HG03521 (cell line): ENCODE data around the gene AP5Z1.

Source experiments
- ATAC-seq: cut with Tn5 transposase; IDR thresholded peaks from one replicate; pipeline ENCODE4 v1.9.1; 2021; ENCODE audit warnings: mild to moderate bottlenecking, moderate library complexity; ENCODE audit not compliant: unreplicated experiment

AP5Z1 gene

DNA sequence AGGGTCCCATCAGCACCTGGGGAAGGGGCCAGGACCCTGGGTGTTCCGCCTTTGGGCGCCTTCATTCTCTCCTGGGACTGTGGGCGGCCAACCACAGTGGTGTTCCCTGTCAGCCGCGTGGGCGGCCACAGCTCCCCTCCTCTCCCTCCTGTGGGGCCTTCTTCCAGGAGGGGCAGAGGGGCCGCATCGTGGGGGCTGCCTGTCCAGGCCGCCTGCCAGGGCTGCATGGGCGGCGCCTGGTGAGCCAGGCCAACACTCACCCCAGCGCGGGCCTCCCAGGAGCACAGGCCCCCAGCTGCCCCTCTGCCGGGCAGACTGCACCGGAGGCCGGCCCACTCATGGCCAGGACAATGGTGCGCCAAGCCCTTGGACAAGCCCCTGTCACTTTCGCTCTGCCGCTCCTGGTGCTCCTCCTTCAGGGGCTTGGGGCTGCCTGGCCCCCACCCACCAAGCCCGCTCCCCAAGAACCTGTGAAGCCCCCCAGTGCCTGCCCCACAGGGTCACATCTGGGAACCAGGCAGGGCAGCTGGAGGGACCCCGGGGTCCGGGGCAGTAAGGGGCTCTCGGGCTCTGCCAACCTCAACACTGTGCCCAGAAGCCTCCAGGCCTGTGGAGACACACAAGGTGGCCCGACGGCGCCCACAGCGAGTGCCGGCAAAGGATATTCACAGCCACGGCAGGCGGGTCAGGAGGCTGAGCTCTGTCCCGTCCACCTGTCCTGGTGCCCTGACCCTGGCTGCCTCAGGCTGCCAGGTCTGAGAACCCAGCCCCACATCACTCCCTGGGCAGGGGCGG lies 42.8 kb downstream of the AP5Z1 start:
- no peak for ATAC-seq

DNA sequence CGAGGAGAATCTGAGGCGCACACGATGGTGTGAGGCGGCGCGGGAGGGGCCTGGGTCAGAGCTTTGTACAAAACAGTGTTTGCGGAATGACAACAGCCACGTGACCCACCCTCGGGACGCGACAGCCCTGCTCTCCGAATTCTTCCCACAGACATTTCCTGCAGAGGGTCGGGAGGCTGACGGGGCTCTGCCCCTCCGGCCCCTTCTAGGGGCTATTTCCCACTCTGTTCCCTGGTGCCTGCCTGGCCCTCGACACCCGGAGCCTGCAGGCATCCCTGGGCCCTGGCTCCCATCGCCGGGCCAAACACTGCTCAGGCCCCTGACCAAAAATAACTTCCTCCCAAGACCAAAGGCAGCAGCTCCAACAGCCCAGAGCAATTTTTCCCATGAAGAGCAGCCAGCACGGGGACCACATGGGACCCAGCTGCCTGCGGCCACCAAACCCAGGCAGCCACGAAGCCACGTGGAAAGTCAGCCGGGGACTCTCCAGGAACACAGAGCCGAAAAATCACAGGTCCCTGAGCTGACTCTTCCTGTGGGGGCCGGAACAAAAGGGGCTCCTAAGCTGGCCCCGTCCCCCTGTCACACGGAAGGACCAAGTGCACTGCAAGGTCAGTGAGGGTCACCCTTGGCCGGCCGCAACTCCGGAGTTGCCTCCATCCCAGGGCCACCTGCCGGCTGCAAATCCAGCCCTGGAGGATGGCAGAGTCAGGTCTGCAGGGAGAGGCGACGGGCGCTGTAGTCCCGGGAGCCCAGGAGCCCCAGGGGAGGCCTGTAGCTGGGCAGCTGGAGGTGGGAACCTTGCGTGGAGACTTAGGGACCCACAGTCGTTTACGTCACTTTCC lies 44.4 kb downstream of the AP5Z1 start:
- ATAC-seq = no peak

DNA sequence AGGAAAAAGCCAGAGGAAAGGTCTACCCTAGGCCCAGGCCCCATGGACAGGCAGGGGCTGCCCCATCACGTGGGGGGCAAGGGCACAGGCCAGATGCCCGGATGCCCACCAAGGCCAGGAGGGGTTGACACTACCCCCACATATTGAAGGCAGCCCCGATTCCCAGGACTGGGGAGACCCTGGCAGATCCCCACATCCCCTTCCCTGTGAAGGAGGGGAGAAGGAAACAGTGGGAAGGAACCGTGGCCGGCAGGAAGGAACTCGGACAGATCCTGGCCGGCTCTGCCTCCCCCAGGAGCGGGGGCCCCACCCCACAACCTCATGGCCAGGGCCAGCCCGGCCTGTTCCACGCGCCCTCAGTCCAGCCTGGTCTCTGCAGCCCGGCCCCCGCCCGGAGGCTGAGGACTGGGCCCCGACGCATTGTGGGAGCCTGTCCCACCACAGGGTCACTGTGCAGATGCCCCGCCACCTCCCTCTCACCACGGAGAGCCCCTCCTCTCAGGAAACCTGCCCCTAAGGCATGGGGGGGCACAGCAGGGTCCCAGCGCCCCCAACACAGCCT lies 45.1 kb downstream of the AP5Z1 start:
- no peak for ATAC-seq

DNA sequence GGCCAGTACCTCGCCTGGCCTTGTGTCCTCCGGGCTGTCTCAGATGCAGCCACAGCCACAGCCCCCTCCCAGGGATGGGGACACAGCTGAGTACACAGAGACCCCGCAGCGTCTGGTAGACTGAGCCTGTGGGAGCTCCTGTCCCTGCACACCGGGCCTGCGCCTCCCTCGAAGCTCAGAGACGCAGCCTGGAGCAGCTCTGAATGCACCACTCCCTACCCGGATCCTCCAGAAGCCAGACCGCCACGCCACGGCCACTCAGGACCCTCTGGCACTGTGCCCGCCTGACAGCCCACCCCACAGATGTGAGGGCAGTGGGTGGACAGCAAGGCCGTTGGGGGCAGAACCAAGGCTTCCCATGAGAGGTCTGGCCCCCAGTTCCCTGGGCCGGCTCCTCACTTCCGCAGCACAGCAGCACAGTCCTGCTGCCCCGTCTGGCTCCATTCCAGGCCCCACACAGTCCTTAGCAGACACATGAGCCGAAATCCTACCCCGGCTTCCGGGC lies 45.6 kb downstream of the AP5Z1 start:
- no peak for ATAC-seq

DNA sequence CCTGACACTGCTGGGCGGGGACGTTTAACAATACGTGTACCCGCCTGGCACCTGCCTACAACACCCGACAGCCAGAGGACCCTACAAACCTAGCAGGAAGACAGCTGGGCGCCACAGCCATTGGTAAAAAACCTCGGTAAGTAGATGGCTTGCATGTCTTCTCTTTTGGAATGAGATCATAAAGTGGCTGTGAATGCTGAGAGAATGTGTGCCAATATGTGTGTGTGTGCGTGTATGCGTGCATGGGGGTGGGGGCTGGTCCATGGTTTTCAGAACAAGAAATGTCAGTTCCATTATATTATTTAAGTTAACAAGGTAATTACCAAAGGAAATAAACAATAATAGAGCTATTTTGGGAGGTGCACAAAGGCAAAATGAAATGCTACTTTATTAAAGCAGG lies 47.3 kb downstream of the AP5Z1 start:
- no peak for ATAC-seq

DNA sequence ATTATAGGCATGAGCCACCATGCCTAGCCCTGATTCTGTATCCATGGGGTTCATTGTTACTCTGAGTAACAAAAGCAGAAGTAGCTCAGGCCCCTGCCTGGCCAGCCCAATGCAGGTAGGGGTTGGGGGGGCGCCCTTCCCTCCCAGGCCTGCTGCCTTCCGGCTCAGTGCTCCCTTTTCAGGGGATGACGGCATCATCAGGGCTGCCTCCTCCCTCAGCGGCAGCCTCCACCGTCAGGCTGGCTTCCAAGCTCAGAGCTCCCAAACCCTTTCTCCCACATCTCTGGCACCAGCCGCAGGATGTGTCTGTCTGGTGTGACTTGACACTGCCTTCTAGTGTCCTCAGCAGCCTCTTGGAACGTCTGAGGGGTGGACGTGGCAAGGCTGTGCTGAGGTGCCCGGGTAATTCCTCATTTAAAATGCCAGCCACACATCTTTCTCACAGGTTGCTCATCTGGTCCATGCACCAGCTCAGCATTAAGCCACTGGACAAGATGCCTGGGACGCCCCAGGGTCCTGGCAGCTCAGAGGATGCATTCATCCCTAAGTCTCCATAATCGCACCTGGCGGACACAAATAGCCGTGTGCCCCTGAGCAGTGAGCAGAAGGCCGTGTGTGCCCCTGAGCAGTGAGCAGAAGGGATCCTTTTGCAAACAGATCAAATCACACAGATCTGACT lies 48.2 kb downstream of the AP5Z1 start:
- ATAC-seq = no peak

DNA sequence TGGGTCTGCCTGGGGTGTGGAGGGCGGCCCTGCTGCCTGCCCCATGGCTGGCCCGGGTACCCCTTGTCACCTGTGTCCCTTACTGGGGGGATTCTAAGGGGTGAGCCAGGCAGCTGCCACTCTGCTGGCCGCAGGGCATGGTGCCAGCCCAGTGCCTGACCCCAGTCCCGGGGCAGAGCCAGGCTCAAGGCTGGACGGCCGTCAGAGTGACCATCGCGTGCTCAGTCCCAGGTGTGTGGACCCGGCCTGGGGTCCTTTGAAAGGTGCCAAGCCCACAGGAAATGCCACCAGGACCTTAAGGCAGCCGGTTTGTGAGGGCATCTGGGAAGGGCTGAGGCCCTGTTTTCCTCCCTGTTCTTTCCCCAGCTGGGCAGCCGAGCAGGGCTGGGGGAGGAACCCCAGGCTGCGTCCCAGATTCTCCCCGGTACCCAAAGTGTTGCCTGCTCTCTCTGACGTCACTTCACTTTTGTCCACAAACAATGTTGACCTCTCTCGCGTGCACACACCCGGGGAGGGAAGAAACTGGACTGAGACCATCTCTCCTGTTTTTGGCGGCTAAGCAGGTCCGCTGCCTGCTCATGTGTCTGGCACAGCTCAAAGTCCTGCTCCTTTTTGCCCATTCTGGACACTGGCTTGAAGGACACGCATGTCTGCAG lies 48.8 kb downstream of the AP5Z1 start:
- ATAC-seq = no peak

DNA sequence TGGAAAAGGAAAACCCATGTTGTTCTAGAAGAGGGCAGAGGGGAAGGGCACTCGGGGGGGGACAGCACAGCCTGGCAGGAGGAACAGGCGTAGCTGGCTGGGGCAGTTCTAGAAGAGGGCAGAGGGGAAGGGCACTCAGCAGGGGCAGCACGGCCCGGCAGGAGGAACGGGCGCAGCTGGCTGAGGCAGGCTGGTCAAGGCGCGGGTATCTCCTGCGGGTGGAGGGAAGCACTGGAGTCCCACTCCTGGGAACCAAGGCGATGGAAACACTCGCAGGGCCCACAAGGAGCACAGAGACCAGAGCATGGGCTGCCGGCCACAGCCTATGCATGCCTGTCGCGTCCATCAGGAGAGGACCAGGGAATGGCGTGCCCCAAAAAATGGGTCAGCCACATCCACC lies 49.7 kb downstream of the AP5Z1 start:
- no peak for ATAC-seq

DNA sequence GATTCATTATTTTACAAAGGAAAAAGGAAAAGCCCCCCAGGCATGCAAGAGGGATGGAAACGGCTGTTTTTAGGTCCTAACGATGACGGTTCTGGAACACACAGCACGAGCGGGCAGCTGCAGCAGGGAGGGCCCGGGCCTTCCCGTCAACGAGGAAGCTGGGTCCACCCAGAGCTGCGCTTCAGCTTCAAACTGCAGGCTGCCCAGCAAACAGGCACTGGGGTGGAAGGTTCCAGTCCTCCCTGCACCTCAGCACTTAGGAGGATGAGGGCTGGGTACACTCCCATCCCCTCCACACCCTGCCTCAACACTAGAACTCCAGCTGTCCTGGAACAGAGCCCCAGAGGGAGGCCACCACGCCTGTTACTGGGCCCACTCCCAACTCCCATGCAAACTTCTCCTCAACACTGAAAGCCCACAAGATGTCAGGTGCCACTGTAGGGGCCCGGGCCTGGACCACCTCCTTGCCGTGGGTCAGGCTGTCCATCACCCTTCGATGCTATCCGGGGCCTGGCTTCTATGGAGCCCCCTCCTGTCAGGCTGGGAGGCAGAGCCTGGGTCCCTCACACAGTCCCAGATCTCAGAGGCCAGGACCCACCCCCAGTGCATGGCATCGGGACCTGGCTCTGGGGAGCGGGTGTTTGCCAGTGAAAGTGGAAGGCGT lies 53.4 kb downstream of the AP5Z1 start:
- no peak for ATAC-seq

DNA sequence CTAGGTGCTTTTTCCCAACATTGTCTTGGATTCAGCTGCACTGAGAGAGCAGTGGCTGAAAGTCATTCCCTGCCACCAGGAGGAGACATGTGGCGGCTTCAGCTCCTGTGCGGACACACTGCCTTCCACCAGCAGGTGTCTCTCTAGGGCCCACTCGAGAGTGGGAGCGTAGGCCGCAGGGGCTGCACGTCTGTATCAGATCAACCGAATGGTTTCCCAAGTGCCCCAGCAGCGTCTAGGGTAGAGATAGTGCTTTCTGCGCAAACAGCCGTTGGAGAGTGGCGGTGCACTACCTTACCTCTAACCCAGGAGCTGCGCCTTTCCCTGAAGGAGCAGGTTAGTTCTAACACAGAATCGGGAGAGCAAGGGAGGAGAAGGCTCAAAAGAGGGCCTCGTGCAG lies 54.8 kb downstream of the AP5Z1 start:
- no peak for ATAC-seq

DNA sequence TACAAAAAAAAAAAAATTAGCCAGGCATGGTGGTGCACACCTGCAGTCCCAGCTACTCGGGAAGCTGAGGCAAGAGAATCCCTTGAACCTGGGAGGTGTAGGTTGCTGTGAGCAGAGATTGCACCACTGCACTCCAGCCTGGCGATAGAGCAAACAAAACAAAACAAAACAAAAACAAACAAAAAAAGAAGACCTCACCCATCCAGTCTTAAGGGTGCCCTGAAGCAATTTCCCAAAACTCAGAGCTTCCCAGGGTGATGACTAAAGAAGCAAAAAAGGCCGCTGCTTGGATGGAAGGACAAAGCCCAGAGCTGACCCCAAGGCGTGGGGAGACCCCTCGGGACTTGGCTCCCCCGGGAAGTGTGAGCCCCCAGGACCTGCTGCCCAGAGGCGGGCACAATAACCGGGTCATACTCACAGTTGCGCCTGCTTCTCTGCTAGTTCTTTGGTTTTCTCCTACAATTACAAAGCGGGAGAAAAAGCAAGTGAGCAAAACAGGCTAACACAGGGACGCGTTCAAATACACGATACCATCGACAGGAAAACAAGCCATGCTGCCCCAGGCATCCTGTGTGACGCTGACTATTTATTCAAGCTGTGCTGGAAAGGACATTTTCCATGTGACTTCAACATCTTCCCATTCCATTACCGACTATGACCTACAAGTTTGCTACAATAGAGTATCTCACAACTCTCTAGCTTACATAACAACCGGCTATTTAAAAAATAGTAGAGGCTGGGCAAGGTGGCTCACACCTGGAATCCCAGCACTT lies 56.5 kb downstream of the AP5Z1 start:
- ATAC-seq = no peak

DNA sequence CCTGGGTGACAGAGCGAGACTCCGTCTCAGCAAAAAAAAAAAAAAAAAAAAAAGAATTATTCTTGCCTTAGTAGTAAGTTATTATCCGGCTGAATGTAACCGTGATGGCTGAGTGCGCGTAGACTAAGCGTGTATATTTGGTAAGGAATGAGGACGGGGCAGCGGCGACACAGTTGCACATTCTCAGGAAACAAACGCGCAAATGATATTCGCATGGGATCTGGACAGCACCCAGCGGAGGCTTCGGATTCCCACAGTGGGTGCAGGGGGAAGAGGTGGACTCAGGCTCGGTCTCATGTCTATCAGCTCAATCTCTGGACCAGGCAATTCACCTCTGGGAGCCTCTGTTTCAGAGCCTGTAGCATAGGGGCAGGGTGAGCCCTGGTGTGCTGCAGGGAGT lies 57.3 kb downstream of the AP5Z1 start:
- no peak for ATAC-seq

DNA sequence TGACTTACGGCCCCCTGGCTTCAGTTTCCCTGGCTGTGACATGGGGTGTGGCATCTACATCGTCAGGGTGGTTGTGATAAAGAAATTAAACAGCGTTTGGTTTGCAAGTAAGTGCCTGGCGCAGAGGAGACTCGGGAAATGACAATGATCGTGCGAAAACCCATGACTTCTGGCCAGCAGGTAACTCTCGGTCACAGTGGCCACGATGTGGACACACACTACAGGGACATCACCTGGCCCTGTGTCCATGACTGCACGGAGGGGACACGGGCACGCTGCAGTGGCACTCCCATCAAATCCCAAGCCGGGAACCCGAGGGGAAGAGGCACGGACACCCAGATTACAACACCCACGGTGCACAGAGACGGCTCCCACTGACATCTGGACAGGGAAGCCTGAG lies 57.8 kb downstream of the AP5Z1 start:
- no peak for ATAC-seq

DNA sequence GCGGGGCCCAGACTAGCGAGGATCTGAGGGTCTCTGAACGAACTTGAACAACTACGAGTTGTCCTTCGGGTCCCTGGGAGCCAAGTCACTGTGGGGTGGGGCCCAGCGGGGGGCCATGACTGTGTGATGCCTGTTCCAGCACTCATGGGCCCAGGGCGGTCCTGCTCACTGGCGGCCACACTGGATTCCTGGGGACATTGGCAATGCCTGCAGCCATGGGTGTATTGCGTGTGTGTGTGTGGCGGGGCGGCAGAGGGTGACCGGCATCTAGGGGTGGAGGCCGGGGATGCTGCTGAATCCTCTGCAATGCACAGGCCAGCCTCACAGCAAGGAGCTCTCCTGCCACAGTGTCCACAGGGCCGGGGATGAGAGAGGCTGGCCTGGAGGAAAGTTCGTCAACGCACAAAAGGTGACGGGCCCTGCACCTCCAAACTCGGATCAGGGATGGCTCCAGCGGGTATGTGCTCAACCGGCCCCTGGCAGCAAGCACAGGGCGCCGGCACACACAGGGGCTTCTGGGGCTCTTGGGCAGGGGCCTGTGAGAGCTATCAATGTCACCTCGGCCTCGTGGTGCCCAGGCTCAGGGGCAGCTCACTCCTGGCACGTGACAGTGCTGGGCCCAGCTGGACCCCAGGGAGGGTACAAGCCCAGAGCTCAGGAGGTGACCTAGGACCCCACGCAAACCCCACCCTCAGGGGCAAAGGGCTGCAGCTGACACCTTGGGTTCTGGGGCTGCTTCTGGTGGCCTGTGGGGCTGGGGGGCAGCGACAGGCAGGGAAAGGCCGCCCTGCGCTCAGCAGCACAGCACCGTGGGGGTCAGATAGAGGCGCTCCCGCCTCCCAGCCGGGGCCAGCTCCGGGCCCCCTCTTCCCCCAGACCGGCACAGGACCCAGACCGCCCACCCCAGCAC lies 58.5 kb downstream of the AP5Z1 start:
- no peak for ATAC-seq

DNA sequence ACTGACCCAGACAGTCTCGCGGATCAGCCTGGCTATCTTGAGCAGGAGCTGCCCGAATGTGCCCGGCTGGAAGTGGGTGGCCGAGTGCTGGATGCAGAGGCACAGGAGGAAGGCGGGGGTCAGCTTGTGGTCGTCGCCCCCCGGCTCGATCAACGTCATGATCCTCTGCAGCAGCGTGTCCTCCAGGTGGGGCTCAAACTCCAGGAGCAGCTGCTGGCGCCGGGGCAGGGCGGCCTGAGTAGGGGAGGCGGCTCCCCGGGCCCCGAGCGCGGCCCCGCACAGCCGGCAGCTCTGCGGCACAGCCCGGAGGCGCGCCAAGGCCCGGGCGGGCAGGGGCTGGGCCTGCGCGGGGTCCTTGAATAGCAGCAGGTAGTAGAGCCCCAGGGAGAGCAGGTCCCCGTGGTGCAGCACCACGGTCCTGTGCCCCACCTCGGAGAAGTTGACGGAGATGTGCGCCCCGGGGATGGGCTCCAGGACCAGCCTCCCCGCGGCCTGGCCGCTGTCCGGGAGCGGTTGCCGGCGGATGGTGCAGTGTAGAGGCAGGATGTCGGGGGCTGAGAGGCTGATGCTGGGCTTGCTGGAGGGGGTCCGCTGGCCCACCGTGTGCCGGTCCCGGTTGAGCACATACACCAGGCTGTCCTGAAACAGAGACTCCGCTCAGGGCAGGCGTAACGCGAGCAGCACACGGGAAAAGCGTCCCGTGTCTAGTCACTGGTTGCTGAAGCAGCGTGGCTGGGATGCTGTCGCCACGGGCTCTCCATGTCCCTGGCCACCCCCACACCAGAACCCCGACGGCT lies 59.4 kb downstream of the AP5Z1 start:
- no peak for ATAC-seq

DNA sequence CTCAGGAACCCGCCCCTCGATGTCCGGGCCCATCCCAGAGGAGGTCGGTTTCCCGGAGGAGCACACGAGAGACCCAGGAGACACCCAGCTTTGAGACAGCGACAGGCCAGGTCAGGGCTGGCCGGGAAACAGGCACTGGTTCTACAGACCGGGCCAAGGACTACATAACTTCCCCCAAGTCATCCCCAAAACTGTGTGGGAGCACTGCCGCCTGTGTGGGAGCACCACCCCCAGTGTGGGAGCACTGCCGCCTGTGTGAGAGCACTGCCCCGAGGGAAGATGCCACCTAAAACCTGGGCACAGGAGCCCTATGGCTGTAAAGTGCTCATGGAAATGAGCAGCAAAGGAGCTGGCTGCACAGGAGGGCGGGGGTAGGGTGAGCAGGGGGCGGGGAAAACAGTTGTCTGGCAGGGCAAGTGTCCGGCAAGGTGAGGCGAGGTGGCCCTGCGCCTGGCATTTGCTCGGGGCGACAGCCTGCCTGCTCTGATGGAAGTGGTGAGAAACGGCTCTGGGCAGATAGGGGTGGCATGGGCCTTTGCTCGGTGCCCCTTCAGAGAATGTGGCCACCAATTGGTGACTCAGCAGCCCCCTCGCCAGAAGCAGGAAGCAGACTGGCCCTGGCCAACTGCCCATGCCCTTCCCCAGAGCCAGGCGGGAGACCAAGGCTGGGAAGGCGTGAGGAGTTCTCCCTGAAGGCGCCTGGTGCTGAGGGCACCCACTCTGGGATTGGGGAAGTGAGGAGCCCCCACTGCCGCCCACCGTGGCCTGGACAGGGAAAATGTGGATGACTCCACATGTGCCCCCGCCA lies 60.2 kb downstream of the AP5Z1 start:
- no peak for ATAC-seq

DNA sequence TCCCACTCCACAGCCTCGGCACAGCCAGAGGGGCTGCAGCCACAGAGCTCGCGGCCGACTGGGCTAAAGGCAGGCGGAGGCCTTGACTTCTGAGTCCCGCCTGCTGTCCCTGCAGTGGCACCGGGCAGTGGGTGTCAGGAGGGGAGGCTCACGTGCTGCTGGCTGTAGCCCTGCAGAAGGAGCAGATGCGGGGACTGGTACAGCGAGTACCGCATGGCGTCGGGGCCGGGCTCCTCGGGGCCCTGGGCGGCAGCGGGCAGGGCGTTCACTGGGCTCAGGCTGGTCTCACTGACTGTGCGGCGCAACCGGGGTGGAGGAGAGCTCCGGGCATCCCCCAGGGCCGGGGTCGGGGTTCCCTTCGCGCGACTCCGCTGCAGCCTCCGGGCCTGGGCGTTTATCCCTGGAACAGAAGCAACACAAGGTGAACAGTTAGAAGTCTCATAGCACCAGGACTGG lies 60.8 kb downstream of the AP5Z1 start:
- no peak for ATAC-seq
